IPS-15b (cell line): ENCODE results near the gene NPR1.
"Not testable (repeated sequence)": the region's sequence is repeated elsewhere in the genome, so short reads cannot be mapped to it uniquely, and the experiment has no call there.

Source experiments
- H3K27me3 ChIP-seq: one replicate; pipeline ENCODE4 v1.6.1; 2013; ENCODE audit warnings: low read length; ENCODE audit not compliant: control insufficient read depth, insufficient read depth
- H3K36me3 ChIP-seq: one replicate; pipeline ENCODE4 v1.6.1; 2013; ENCODE audit warnings: low read length; ENCODE audit not compliant: control insufficient read depth, insufficient read depth
- H3K4me1 ChIP-seq: one replicate; pipeline ENCODE4 v1.6.1; 2013; ENCODE audit warnings: mild to moderate bottlenecking, low read length; ENCODE audit not compliant: control insufficient read depth, insufficient read depth
- H3K4me3 ChIP-seq: one replicate; pipeline ENCODE4 v1.5.1; 2013; ENCODE audit warnings: low read depth, low read length
- H3K9ac ChIP-seq: one replicate; pipeline ENCODE4 v1.6.1; 2013; ENCODE audit warnings: low read depth, mild to moderate bottlenecking, low read length
- H3K9me3 ChIP-seq: one replicate; pipeline ENCODE4 v1.6.1; 2013; ENCODE audit warnings: mild to moderate bottlenecking, low read length; ENCODE audit not compliant: control insufficient read depth, insufficient read depth

NPR1 gene

GRCh38 chr1:153640213-153640612 is 38.3 kb upstream of the NPR1 start:
- H3K27me3 ChIP-seq, H3K9ac ChIP-seq, H3K9me3 ChIP-seq, H3K4me3 ChIP-seq, H3K4me1 ChIP-seq: not testable (repeated sequence)
- H3K36me3 ChIP-seq = peaks cover 70% of the 10 kb centered on the region

- Histone ChIP-seq H3K36me3 (peaks cover 76% of the 10 kb centered on the region), H3K9me3 (no peaks in the 10 kb centered on the region), H3K27me3 (no peaks in the 10 kb centered on the region), H3K4me1 (no peaks in the 10 kb centered on the region), H3K9ac (no peak overlapping the region), H3K4me3 (no peak overlapping the region)
Measured at GRCh38 chr1:153640861-153641260, 37.6 kb upstream of the NPR1 start.

DNA sequence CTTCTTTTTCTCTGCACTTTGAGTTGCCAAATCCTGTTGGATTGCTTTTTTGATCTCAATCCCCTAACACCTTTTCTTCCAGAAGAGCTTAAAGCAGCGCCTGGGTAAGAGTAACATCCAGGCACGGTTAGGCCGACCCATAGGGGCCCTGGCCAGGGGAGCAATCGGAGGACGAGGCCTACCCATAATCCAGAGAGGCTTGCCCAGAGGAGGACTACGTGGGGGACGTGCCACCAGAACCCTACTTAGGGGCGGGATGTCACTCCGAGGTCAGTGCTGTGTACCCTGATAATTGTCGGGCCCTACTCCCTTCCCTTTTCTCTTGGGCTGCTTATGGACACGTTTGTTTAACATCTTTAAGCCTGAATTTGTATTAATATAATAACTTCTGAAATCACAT is 36.3 kb upstream of the NPR1 start:
- Histone ChIP-seq H3K9ac (no peak overlapping the region), H3K27me3 (no peaks in the 10 kb centered on the region), H3K4me1 (peaks cover 3% of the 10 kb centered on the region), H3K4me3 (no peak overlapping the region), H3K36me3 (peaks cover 71% of the 10 kb centered on the region), H3K9me3 (no peaks in the 10 kb centered on the region)

DNA sequence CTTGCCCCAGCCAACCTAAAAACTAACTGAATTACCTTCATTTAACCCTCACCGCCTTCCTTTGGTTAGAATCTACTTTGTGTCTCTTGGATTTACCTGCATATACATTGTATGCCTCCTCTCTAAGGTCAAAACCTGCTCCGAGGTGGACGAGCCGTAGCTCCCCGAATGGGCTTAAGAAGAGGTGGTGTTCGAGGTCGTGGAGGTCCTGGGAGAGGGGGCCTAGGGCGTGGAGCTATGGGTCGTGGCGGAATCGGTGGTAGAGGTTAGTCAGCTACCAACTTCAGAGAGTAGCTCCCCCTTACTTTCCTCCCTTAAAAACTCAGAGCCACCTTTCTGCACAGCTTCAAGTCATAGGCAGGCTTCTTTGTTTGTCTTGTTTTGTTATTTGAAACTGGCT is 35.4 kb upstream of the NPR1 start:
- Histone ChIP-seq H3K4me3 (no peak overlapping the region), H3K9me3 (no peaks in the 10 kb centered on the region), H3K27me3 (no peaks in the 10 kb centered on the region), H3K36me3 (peaks cover 65% of the 10 kb centered on the region), H3K9ac (no peak overlapping the region), H3K4me1 (peaks cover 3% of the 10 kb centered on the region)

DNA sequence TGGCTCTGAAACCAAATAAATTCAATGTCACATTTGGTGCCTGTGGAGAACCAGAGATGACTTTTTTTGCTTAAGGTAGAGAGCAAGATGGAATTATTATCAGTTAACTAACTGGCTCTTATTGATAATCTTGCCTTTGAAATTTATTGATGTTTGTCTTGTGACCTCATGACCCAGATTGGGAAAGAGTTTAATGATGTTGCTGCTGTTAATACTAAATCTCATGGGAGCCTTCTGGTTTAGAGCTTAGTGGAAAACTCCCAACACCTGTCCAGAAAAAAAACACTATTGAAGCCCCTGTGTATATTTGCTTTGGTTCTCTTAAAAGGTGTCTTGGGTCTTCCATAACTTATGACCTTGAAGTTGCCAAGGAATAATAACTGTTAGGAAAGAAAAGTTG is 34.7 kb upstream of the NPR1 start:
- Histone ChIP-seq H3K9me3 (no peaks in the 10 kb centered on the region), H3K27me3 (no peaks in the 10 kb centered on the region), H3K4me3 (no peak overlapping the region), H3K4me1 (peaks cover 3% of the 10 kb centered on the region), H3K9ac (no peak overlapping the region), H3K36me3 (peaks cover 60% of the 10 kb centered on the region)

GRCh38 chr1:153646672-153647345 is 31.7 kb upstream of the NPR1 start:
- H3K9ac ChIP-seq = no peak overlapping the region
- H3K9me3 ChIP-seq = no peaks in the 10 kb centered on the region
- H3K4me3 ChIP-seq = no peak overlapping the region
- peaks cover 36% of the 10 kb centered on the region for H3K36me3 ChIP-seq
- peaks cover 3% of the 10 kb centered on the region for H3K4me1 ChIP-seq
- no peaks in the 10 kb centered on the region for H3K27me3 ChIP-seq

DNA sequence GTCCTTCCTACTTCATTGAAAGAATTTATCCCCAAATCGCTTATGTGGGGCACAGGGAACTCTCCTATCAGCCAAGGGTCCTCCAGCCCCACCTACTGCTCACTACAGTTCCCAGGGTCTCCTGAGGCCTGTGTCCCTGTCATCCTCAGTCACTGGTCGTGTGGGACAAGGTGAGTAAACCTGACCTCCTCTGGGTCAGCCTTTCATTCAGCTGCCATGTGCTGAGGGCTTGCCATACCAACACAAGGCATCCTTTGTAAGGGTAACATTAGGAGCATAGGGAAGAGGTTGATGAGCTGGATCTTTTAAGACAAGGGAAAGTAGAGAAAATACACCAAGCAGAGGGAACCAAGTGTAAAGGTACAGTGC is 31.2 kb upstream of the NPR1 start:
- H3K4me3 ChIP-seq = no peak overlapping the region
- H3K4me1 ChIP-seq = peaks cover 3% of the 10 kb centered on the region
- no peaks in the 10 kb centered on the region for H3K9me3 ChIP-seq
- H3K9ac ChIP-seq = no peak overlapping the region
- no peaks in the 10 kb centered on the region for H3K27me3 ChIP-seq
- H3K36me3 ChIP-seq = peaks cover 31% of the 10 kb centered on the region

GRCh38 chr1:153648000-153648643 is 30.4 kb upstream of the NPR1 start:
- H3K4me3 ChIP-seq = no peak overlapping the region
- no peaks in the 10 kb centered on the region for H3K27me3 ChIP-seq
- peaks cover 23% of the 10 kb centered on the region for H3K36me3 ChIP-seq
- H3K4me1 ChIP-seq = peaks cover 3% of the 10 kb centered on the region
- no peak overlapping the region for H3K9ac ChIP-seq
- no peaks in the 10 kb centered on the region for H3K9me3 ChIP-seq

DNA sequence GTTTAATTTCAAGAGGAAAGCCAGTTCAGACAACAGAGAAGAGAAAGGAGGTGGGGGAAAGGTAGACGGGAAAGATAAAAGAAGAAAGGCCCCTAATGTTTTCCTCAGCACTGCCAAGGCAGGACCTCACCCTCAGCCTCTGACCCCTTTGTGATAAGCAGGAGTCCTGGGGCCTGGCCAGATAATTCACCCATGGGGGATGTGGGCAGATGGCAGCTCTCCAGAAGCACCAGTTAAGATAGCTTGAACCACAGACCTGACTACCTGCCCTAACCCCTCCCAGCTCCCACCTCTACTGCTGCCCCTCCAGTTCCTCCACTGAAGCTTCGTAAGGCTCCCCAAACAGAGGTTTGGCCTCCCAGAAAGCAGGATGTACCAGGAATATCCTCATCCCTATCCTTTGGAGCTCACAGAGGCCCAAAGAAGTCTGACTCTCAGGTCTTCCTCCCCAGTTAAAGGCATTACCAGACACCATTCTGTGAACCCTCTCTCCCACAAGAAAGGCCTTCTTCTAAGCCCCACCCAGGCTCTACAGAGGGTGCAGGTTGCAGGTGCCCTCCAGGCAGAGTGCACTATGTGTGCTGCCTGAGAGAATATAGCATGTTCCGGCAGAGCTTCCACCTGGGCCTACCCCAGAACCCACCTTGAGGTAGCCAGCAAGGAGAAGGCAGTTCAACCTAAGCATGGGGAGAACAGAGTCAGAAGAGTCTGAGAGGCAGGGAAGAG is 29.2 kb upstream of the NPR1 start:
- H3K9ac ChIP-seq = no peak overlapping the region
- no peaks in the 10 kb centered on the region for H3K27me3 ChIP-seq
- peaks cover 13% of the 10 kb centered on the region for H3K36me3 ChIP-seq
- no peaks in the 10 kb centered on the region for H3K9me3 ChIP-seq
- H3K4me1 ChIP-seq = peaks cover 3% of the 10 kb centered on the region
- H3K4me3 ChIP-seq = no peak overlapping the region

GRCh38 chr1:153649863-153650235 is 28.6 kb upstream of the NPR1 start:
- peaks cover 3% of the 10 kb centered on the region for H3K4me1 ChIP-seq
- no peak overlapping the region for H3K9ac ChIP-seq
- H3K4me3 ChIP-seq = no peak overlapping the region
- H3K9me3 ChIP-seq = no peaks in the 10 kb centered on the region
- peaks cover 13% of the 10 kb centered on the region for H3K36me3 ChIP-seq
- H3K27me3 ChIP-seq = no peaks in the 10 kb centered on the region

DNA sequence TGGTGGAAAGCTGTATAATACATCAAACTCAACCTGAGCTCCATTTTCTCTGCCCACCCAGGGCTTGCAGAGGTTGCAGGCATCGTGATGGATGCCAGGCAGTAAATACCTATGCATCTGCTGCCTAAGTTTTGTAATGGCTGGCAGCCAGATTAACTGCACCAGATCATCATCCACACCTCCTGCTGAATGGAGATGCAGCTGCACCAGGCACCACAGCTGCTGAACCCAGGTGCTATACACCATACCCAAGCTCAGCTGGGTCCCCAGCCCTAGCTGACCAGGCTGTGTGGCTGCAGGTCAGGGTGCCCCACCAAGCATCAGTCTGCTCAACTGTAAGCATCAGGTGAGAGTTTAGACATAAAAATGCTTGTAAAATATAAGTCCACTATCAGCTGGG is 26.7 kb upstream of the NPR1 start:
- H3K27me3 ChIP-seq = no peaks in the 10 kb centered on the region
- H3K4me1 ChIP-seq = peaks cover 3% of the 10 kb centered on the region
- no peaks in the 10 kb centered on the region for H3K36me3 ChIP-seq
- H3K4me3 ChIP-seq = no peak overlapping the region
- no peak overlapping the region for H3K9ac ChIP-seq
- H3K9me3 ChIP-seq = no peaks in the 10 kb centered on the region
